H9 (cell line): ENCODE results near the gene TMEM187. TPM values are rescaled to one million over a fixed set of nuclear protein-coding genes. Genes with fewer than 3 reads are reported as not detected.

Experiments
- DNase-seq: peaks from one replicate; pipeline ENCODE4 v3.0.0-alpha.2; 2017
- H2AFZ ChIP-seq: one replicate; pipeline ENCODE4 v1.6.1; 2013; ENCODE audit warnings: mild to moderate bottlenecking, low read length, control low read depth, moderate library complexity
- H2AK5ac ChIP-seq: 2 replicates; pipeline ENCODE4 v1.6.1; 2013; ENCODE audit warnings: low read length, control low read depth, mixed read lengths; ENCODE audit not compliant: insufficient read length
- H2BK120ac ChIP-seq: one replicate; pipeline ENCODE4 v1.6.1; 2013; ENCODE audit warnings: low read depth, mild to moderate bottlenecking, low read length, control low read depth, inconsistent platforms; ENCODE audit not compliant: poor library complexity, severe bottlenecking
- H2BK12ac ChIP-seq: 2 replicates; pipeline ENCODE4 v1.6.1; 2013; ENCODE audit warnings: low read length, control low read depth, mixed read lengths, low read depth; ENCODE audit not compliant: insufficient read length
- H2BK15ac ChIP-seq: 2 replicates; pipeline ENCODE4 v1.6.1; 2013; ENCODE audit warnings: low read depth, low read length, control low read depth
- H2BK20ac ChIP-seq: one replicate; pipeline ENCODE4 v1.6.1; 2013; ENCODE audit warnings: low read depth, mild to moderate bottlenecking, low read length, control low read depth, inconsistent platforms; ENCODE audit not compliant: poor library complexity, severe bottlenecking
- H2BK5ac ChIP-seq: 2 replicates; pipeline ENCODE4 v1.6.1; 2013; ENCODE audit warnings: low read length, control low read depth, mixed read lengths; ENCODE audit not compliant: insufficient read length
- H3K14ac ChIP-seq: 2 replicates; pipeline ENCODE4 v1.6.1; 2013; ENCODE audit warnings: low read length, control low read depth; ENCODE audit not compliant: insufficient read depth
- H3K18ac ChIP-seq: 2 replicates; pipeline ENCODE4 v1.6.1; 2013; ENCODE audit warnings: low read depth, mild to moderate bottlenecking, mixed read lengths, low read length, control low read depth; ENCODE audit not compliant: insufficient read length
- H3K23ac ChIP-seq: 2 replicates; pipeline ENCODE4 v1.6.1; 2013; ENCODE audit warnings: low read length, control low read depth, mixed read lengths, low read depth; ENCODE audit not compliant: insufficient read length
- H3K23me2 ChIP-seq: 2 replicates; pipeline ENCODE4 v1.6.1; 2013; ENCODE audit warnings: low read depth, mild to moderate bottlenecking, mixed read lengths, low read length, control low read depth; ENCODE audit not compliant: insufficient read length, poor library complexity, severe bottlenecking
- H3K27ac ChIP-seq: 2 replicates; pipeline ENCODE4 v1.5.1; 2013; ENCODE audit warnings: low read length, control low read depth, mixed read lengths, low read depth; ENCODE audit not compliant: insufficient read length
- H3K27me3 ChIP-seq: 2 replicates; pipeline ENCODE4 v1.6.1; 2013; ENCODE audit warnings: low read length, control low read depth, inconsistent platforms; ENCODE audit not compliant: insufficient read depth
- H3K4ac ChIP-seq: 2 replicates; pipeline ENCODE4 v1.6.1; 2013; ENCODE audit warnings: low read depth, mild to moderate bottlenecking, control low read depth, inconsistent platforms, low read length, moderate library complexity
- H3K4me1 ChIP-seq: 2 replicates; pipeline ENCODE4 v1.6.1; 2013; ENCODE audit warnings: low read length, control low read depth, inconsistent platforms; ENCODE audit not compliant: insufficient read depth
- H3K4me2 ChIP-seq: 2 replicates; pipeline ENCODE4 v1.6.1; 2013; ENCODE audit warnings: low read length, control low read depth, mixed read lengths; ENCODE audit not compliant: insufficient read length, insufficient read depth
- H3K56ac ChIP-seq: 2 replicates; pipeline ENCODE4 v1.6.1; 2013; ENCODE audit warnings: low read depth, mild to moderate bottlenecking, mixed read lengths, low read length, control low read depth; ENCODE audit not compliant: insufficient read length
- H3K79me1 ChIP-seq: 2 replicates; pipeline ENCODE4 v1.6.1; 2013; ENCODE audit warnings: low read depth, mild to moderate bottlenecking, moderate library complexity, low read length, control low read depth, inconsistent platforms; ENCODE audit not compliant: insufficient read depth, poor library complexity, severe bottlenecking
- H3K79me2 ChIP-seq: 2 replicates; pipeline ENCODE4 v1.6.1; 2013; ENCODE audit warnings: low read length, control low read depth, inconsistent platforms; ENCODE audit not compliant: insufficient read depth
- H3K9ac ChIP-seq: 2 replicates; pipeline ENCODE4 v1.6.1; 2013; ENCODE audit warnings: low read length, control low read depth, mixed read lengths; ENCODE audit not compliant: insufficient read length; ENCODE audit errors: extremely low read depth
- H3K9me3 ChIP-seq: one replicate; pipeline ENCODE4 v1.6.1; 2013; ENCODE audit warnings: low read depth, low read length, inconsistent platforms; ENCODE audit not compliant: control insufficient read depth
- H3T11ph ChIP-seq: one replicate; pipeline ENCODE4 v1.6.1; 2013; ENCODE audit warnings: mild to moderate bottlenecking, low read length, control low read depth, inconsistent platforms
- H4K20me1 ChIP-seq: one replicate; pipeline ENCODE4 v1.6.1; 2013; ENCODE audit not compliant: control insufficient read depth, insufficient read length, insufficient read depth
- H4K5ac ChIP-seq: 2 replicates; pipeline ENCODE4 v1.6.1; 2013; ENCODE audit warnings: low read depth, mild to moderate bottlenecking, mixed read lengths, low read length, control low read depth; ENCODE audit not compliant: insufficient read length
- H4K8ac ChIP-seq: replicated peaks from 2 replicates; pipeline ENCODE4 v1.6.1; 2013; ENCODE audit warnings: low read length, control low read depth, mixed read lengths, low read depth; ENCODE audit not compliant: insufficient read length
- H4K91ac ChIP-seq: 2 replicates; pipeline ENCODE4 v1.6.1; 2013; ENCODE audit warnings: low read depth, mild to moderate bottlenecking, moderate library complexity, mixed read lengths, low read length, control low read depth; ENCODE audit not compliant: insufficient read length
- H3K27ac Mint-ChIP-seq, 3 experiments: 2 replicates in 2 of 3; 3 replicates in 1 of 3; pipeline ENCODE4 v1.8.0; 2020 to 2021; ENCODE audit warnings: mixed read lengths in 3 of 3, mild to moderate bottlenecking in 1 of 3, moderate library complexity in 1 of 3
- H3K27me3 Mint-ChIP-seq: 2 replicates; pipeline ENCODE4 v1.8.0; 2021; ENCODE audit warnings: low read depth, mild to moderate bottlenecking, moderate library complexity, mixed read lengths
- H3K36me3 Mint-ChIP-seq, 3 experiments: 2 replicates in 2 of 3; 3 replicates in 1 of 3; pipeline ENCODE4 v1.8.0; 2020 to 2021; ENCODE audit warnings: low read depth in 3 of 3, mixed read lengths in 3 of 3; ENCODE audit not compliant: insufficient read depth in 1 of 3
- H3K4me1 Mint-ChIP-seq, 2 experiments: 2 replicates each; pipeline ENCODE4 v1.8.0; 2020; ENCODE audit warnings: mixed read lengths in 2 of 2
- H3K4me3 Mint-ChIP-seq, 2 experiments: 2 replicates in 1 of 2; 3 replicates in 1 of 2; pipeline ENCODE4 v1.8.0; 2020 to 2021; ENCODE audit warnings: mild to moderate bottlenecking in 2 of 2, mixed read lengths in 2 of 2, moderate library complexity in 1 of 2
- H3K9me3 Mint-ChIP-seq, 2 experiments: 2 replicates in 1 of 2; 3 replicates in 1 of 2; pipeline ENCODE4 v1.8.0; 2020; ENCODE audit warnings: mild to moderate bottlenecking in 2 of 2, mixed read lengths in 2 of 2, moderate library complexity in 1 of 2
- CTCF ChIP-seq: fragments of 200-600 bp; sonication (generic); conservative IDR thresholded peaks from 3 replicates; pipeline ENCODE4 v1.8.0; 2021; ENCODE audit warnings: antibody characterized with exemption, mild to moderate bottlenecking
- WGBS: extraction: QIAGEN DNeasy Blood & Tissue Kit; methylation state at CpG from one replicate; pipeline ENCODE4 v1.1.7; 2013; ENCODE audit warnings: missing lambda C conversion rate, low lambda C conversion rate, mixed read lengths; ENCODE audit not compliant: insufficient read length; ENCODE audit errors: extremely low coverage; 5-methylcytosine and 5-hydroxymethylcytosine counted together
- total RNA-seq: library from RNA; stranded (reverse); gene quantifications from 2 replicates; pipeline ENCODE4 v1.2.1, GENCODE V29; 2021

Gene TMEM187
- total RNA-seq, 1 experiment from 2014 or later = 2.7 TPM

- H3T11ph ChIP-seq = no peak overlapping the region
- H3K4me1 ChIP-seq = no peaks in the 10 kb centered on the region
- H3K56ac ChIP-seq = no peak overlapping the region
- no peak overlapping the region for H2BK5ac ChIP-seq
- peaks cover 0 to 4% of the 10 kb centered on the region in 2 experiments; a peak in 2 of 4 replicates for H3K4me1 Mint-ChIP-seq
- no peak overlapping the region for H3K14ac ChIP-seq
- no peaks in the 10 kb centered on the region for H4K20me1 ChIP-seq
- H2BK12ac ChIP-seq = no peak overlapping the region
- H3K9ac ChIP-seq = no peak overlapping the region
- no peak overlapping the region for H3K4me3 Mint-ChIP-seq
- H3K27ac ChIP-seq = no peak overlapping the region
- no peaks in the 10 kb centered on the region for H3K27me3 ChIP-seq
- no peak overlapping the region for H2BK120ac ChIP-seq
- no peak overlapping the region for H3K4me2 ChIP-seq
- H2AK5ac ChIP-seq = no peak overlapping the region
- no peaks in the 10 kb centered on the region for H3K23me2 ChIP-seq
- no peak overlapping the region for H3K4ac ChIP-seq
- no peak overlapping the region for H4K8ac ChIP-seq
- no CpG with 5 or more reads among the region's 12 CpGs for WGBS
- no peaks in the 10 kb centered on the region for H3K79me1 ChIP-seq
- no peaks in the 10 kb centered on the region for H3K79me2 ChIP-seq
- H4K5ac ChIP-seq = no peak overlapping the region
- H2BK20ac ChIP-seq = no peak overlapping the region
- H2AFZ ChIP-seq = no peak overlapping the region
- no peak overlapping the region for H3K27ac Mint-ChIP-seq
- peaks cover 60 to 68% of the 10 kb centered on the region in 2 experiments for H3K9me3 Mint-ChIP-seq
- H4K91ac ChIP-seq = no peak overlapping the region
- H3K27me3 Mint-ChIP-seq = no peaks in the 10 kb centered on the region; the same call in 1 of the 2 replicates
- no peak overlapping the region for H3K23ac ChIP-seq
- no peak overlapping the region for H2BK15ac ChIP-seq
- H3K36me3 Mint-ChIP-seq = peaks cover 5% of the 10 kb centered on the region in 3 experiments; a peak in 4 of 7 replicates
- DNase-seq = no peak
- H3K18ac ChIP-seq = no peak overlapping the region
- TF ChIP-seq CTCF = no peak
- H3K9me3 ChIP-seq = peaks cover 16% of the 10 kb centered on the region
Measured at GRCh38 chrX:153988493-153988892, 15.9 kb downstream of the TMEM187 start.
